Parathyroid adenoma (tissue), 2 donors: ENCODE measurements around the gene MTMR6.

ENCODE experiments used
- H2AFZ ChIP-seq: fragments of 300-600 bp; sonication (generic); one replicate; pipeline ENCODE4 v1.7.0; 2017; ENCODE audit warnings: antibody characterized with exemption, mild to moderate bottlenecking
- H3K27ac ChIP-seq: fragments of 300-600 bp; sonication (generic); one replicate; pipeline ENCODE4 v1.7.0; 2017
- H3K27me3 ChIP-seq: fragments of 300-600 bp; sonication (generic); one replicate; pipeline ENCODE4 v1.7.0; 2017; ENCODE audit warnings: low read length; ENCODE audit not compliant: control insufficient read depth, insufficient read depth
- H3K36me3 ChIP-seq: fragments of 300-600 bp; sonication (generic); one replicate; pipeline ENCODE4 v1.7.0; 2017; ENCODE audit warnings: low read length; ENCODE audit not compliant: control insufficient read depth, insufficient read depth
- H3K4me1 ChIP-seq: fragments of 300-600 bp; sonication (generic); one replicate; pipeline ENCODE4 v1.7.0; 2017; ENCODE audit warnings: control low read depth
- H3K4me2 ChIP-seq: fragments of 300-600 bp; sonication (generic); one replicate; pipeline ENCODE4 v1.7.0; 2017; ENCODE audit warnings: low read length
- H3K4me3 ChIP-seq: fragments of 300-600 bp; sonication (generic); one replicate; pipeline ENCODE4 v1.7.0; 2017; ENCODE audit warnings: low read depth, low read length
- H3K79me2 ChIP-seq: fragments of 300-600 bp; sonication (generic); one replicate; pipeline ENCODE4 v1.7.0; 2017; ENCODE audit warnings: control low read depth
- H3K9ac ChIP-seq: fragments of 300-600 bp; sonication (generic); one replicate; pipeline ENCODE4 v1.7.0; 2017; ENCODE audit warnings: mild to moderate bottlenecking
- H3K9me3 ChIP-seq: fragments of 300-600 bp; sonication (generic); one replicate; pipeline ENCODE4 v1.7.0; 2017; ENCODE audit warnings: low read length; ENCODE audit not compliant: control insufficient read depth
- CTCF ChIP-seq: fragments of 300-600 bp; sonication (generic); IDR thresholded peaks from one replicate; pipeline ENCODE4 v1.7.0; 2017; ENCODE audit warnings: antibody characterized with exemption, mild to moderate bottlenecking
- donor health status: primary hyperparathyroidism.

The MTMR6 gene

GRCh38 chr13:25249001-25249543, 38.2 kb downstream of the MTMR6 start:
- H3K9me3 ChIP-seq: no peaks in the 10 kb centered on the region
- H3K27me3 ChIP-seq: no peaks in the 10 kb centered on the region
- H3K4me2 ChIP-seq: no peak overlapping the region
- TF ChIP-seq CTCF: no peak
- H3K4me3 ChIP-seq: no peak overlapping the region
- no peaks in the 10 kb centered on the region for H3K4me1 ChIP-seq
- H3K27ac ChIP-seq: no peak overlapping the region
- H3K79me2 ChIP-seq: no peaks in the 10 kb centered on the region
- no peak overlapping the region for H2AFZ ChIP-seq
- no peak overlapping the region for H3K9ac ChIP-seq
- H3K36me3 ChIP-seq: no peaks in the 10 kb centered on the region

DNA sequence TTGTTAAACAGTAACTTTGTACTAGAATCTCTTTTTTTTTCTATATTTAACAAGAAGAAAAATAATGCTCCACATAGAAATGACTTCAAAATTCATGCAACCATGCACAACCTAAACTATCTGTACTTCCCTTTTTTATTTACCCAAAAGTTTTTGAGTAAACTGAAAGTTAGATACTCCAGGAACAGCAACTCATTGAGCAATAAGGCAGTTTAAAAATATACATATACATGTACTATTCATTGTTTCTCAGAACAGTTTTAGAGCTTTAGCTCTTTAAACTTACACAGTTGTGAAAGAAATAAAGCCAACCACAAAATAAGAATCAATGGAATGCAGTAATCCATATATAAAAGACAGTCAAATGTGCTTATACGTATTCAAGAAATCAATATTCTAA, 39.2 kb downstream of the MTMR6 start:
- H3K79me2 ChIP-seq: no peaks in the 10 kb centered on the region
- no peak overlapping the region for H3K4me2 ChIP-seq
- no peak overlapping the region for H3K9ac ChIP-seq
- H3K27me3 ChIP-seq: no peaks in the 10 kb centered on the region
- H2AFZ ChIP-seq: no peak overlapping the region
- TF ChIP-seq CTCF: no peak
- no peaks in the 10 kb centered on the region for H3K36me3 ChIP-seq
- H3K4me1 ChIP-seq: no peaks in the 10 kb centered on the region
- no peak overlapping the region for H3K4me3 ChIP-seq
- H3K27ac ChIP-seq: no peak overlapping the region
- H3K9me3 ChIP-seq: no peaks in the 10 kb centered on the region

GRCh38 chr13:25247360-25247759, 39.9 kb downstream of the MTMR6 start:
- H3K9ac ChIP-seq: no peak overlapping the region
- H3K27ac ChIP-seq: no peak overlapping the region
- H3K79me2 ChIP-seq: no peaks in the 10 kb centered on the region
- H3K27me3 ChIP-seq: no peaks in the 10 kb centered on the region
- no peak overlapping the region for H3K4me2 ChIP-seq
- no peak overlapping the region for H2AFZ ChIP-seq
- no peaks in the 10 kb centered on the region for H3K36me3 ChIP-seq
- H3K4me1 ChIP-seq: no peaks in the 10 kb centered on the region
- H3K9me3 ChIP-seq: no peaks in the 10 kb centered on the region
- no peak for TF ChIP-seq CTCF
- H3K4me3 ChIP-seq: no peak overlapping the region

DNA sequence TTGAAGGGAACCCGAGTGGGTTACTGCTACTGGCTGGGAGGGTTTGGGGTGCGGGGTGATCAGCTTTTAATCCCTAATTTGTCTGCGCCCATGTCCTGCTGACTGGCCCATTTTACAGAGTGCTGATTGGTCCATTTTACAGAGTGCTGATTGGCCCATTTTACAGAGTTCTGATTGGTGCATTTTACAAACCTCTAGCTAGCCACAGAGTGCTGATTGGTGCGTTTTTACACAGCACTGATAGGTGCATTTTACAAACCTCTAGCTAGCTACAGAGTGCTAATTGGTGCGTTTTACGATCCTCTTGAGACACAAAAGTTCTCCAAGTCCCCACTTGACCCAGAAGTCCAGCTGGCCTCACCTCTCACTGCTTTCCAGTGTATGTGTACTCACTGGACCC, 43.2 kb downstream of the MTMR6 start:
- Histone ChIP-seq H3K4me2 (no peak overlapping the region), H3K4me3 (no peak overlapping the region)

More for the DNA sequence above, 43.2 kb downstream of the MTMR6 start:
- Histone ChIP-seq H3K9ac (no peak overlapping the region), H2AFZ (no peak overlapping the region), H3K36me3 (no peaks in the 10 kb centered on the region), H3K4me1 (no peaks in the 10 kb centered on the region), H3K27ac (no peak overlapping the region), H3K79me2 (no peaks in the 10 kb centered on the region), H3K9me3 (no peaks in the 10 kb centered on the region), H3K27me3 (no peaks in the 10 kb centered on the region)
- no peak for TF ChIP-seq CTCF
